HG03432 (cell line): ENCODE measurements around the gene CKAP2.
"Not testable (repeated sequence)": the region's sequence is repeated elsewhere in the genome, so short reads cannot be mapped to it uniquely, and the experiment has no call there.

Experiments used
- ATAC-seq: cut with Tn5 transposase; IDR thresholded peaks from one replicate; pipeline ENCODE4 v1.9.1; 2021; ENCODE audit warnings: mild to moderate bottlenecking, moderate library complexity; ENCODE audit not compliant: unreplicated experiment

Gene CKAP2

GRCh38 chr13:52454820-52455676 is at the start of gene CKAP2:
TSS of gene CKAP2 (plus strand) at chr13:52455478. CDS start at chr13:52455557, 79 bp downstream.
- ATAC-seq: peak; percentile 80

- ATAC-seq: peak; percentile 69
Observed at GRCh38 chr13:52405767-52406494, 49.3 kb upstream of the CKAP2 start, which contains the start of gene THSD1. TSS of gene THSD1 (minus strand) at chr13:52406172. CDS start at chr13:52402600, 3,572 bp downstream.

GRCh38 chr13:52406629-52407028 is 48.6 kb upstream of the CKAP2 start:
- no peak for ATAC-seq

GRCh38 chr13:52407436-52407835 is 47.8 kb upstream of the CKAP2 start:
- ATAC-seq: not testable (repeated sequence)

- not testable (repeated sequence) for ATAC-seq
Observed at GRCh38 chr13:52408071-52408658, 47.1 kb upstream of the CKAP2 start.

GRCh38 chr13:52411629-52412028 is 43.6 kb upstream of the CKAP2 start:
- ATAC-seq: peak; percentile 97

GRCh38 chr13:52412128-52412527 is 43.1 kb upstream of the CKAP2 start:
- no peak for ATAC-seq

- no peak for ATAC-seq
Observed at GRCh38 chr13:52414051-52414450, 41.2 kb upstream of the CKAP2 start.

- ATAC-seq: no peak
Observed at GRCh38 chr13:52414963-52415362, 40.3 kb upstream of the CKAP2 start.

- no peak for ATAC-seq
Observed at GRCh38 chr13:52419080-52419479, 36.2 kb upstream of the CKAP2 start.

GRCh38 chr13:52421216-52421615 is 34.1 kb upstream of the CKAP2 start:
- ATAC-seq: no peak

GRCh38 chr13:52428295-52428694 is 27.0 kb upstream of the CKAP2 start:
- ATAC-seq: no peak

GRCh38 chr13:52432456-52432855 is 22.8 kb upstream of the CKAP2 start:
- no peak for ATAC-seq

- no peak for ATAC-seq
Observed at GRCh38 chr13:52446265-52446664, 9.0 kb upstream of the CKAP2 start.

GRCh38 chr13:52447354-52447753 is 7.9 kb upstream of the CKAP2 start:
- ATAC-seq: no peak

- ATAC-seq: no peak
Observed at GRCh38 chr13:52447815-52448552, 7.3 kb upstream of the CKAP2 start.

- ATAC-seq: no peak
Observed at GRCh38 chr13:52449331-52450011, 5.8 kb upstream of the CKAP2 start.

GRCh38 chr13:52450012-52450792 is 5.1 kb upstream of the CKAP2 start, which contains the start of gene VPS36:
TSS of gene VPS36 (minus strand) at chr13:52450634. CDS start at chr13:52450594, 40 bp downstream.
- ATAC-seq: peak; percentile 76

- no peak for ATAC-seq
Observed at GRCh38 chr13:52450793-52451116, 4.5 kb upstream of the CKAP2 start.
